GM19452 (cell line): ENCODE results near the gene MAP3K9.

Source experiments
- ATAC-seq: cut with Tn5 transposase; IDR thresholded peaks from one replicate; pipeline ENCODE4 v1.9.1; 2021; ENCODE audit not compliant: unreplicated experiment

MAP3K9 gene

DNA sequence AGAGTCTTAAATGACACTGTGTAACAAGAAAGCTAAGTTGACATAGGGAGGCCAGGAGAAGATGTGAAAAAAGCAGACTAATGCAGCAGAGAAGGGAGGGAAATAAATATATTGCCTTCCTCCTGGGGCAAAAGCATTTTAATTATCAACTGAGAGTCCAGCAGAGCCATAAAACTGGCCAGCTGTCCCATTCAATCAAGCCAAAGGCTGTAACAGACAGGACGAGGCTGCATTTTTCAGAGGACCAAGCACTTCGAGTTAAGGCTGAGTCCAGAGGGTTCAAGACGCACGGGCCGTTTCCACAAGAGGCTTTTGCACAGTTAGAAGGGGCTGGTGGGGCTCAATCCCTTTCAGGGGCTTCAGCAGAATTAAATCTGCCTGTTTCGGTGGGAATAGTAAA lies 20.4 kb downstream of the MAP3K9 start:
- no peak for ATAC-seq

DNA sequence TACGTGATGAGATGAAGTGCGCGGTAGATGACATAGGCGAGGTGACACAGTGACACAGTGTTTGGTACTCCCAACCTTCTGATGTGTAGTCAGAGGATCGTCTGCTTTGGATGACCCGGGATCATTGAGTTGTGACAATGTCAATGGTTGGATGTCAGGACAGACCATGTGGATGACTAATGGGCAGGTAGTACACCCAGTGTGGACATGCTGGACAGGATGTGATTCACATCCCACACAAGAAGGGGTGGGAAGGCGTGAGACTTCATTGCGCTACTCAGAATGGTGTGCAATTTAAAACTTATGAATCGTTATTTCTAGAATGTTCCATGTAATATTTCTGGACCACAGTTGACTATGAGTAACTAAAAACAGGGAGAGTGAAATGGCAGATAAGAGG lies 23.8 kb downstream of the MAP3K9 start:
- no peak for ATAC-seq

DNA sequence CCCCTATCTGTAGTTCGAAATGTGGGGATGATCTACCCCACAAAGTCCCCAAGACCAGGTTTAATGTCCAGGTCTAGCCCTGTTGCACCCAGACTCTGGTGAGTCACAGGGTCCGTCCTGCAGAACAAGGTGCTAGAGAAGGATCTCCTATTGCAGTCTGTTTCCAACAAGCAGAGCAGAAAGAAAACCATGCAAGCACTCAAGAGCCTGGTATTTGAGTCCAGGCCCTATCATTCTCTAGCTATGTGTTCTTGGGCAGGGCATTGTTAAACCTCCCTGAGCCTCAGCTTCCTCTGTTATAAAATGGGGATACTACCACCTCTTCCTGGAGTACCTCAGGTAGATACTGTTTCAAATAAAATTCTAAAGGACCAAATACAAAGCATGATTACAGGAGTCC lies 24.4 kb downstream of the MAP3K9 start:
- ATAC-seq, result no peak

DNA sequence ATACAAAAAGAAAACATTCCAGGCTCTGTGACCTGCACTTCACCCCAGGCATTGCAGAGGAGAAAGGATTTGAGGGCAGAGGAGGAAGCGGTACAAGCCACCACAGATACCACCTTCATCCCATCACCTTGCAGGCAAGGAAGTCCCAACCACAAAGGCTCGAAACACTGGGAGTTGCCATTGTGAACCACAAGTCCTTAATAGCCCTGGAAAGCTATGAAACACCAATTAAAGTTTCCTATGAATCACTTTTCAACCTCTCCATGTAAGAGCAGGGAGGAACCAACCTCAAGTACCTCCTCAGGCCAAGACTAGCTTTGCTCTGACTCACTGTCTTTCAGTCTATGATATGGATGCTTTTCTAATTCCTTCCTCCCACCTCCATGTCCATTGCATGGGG lies 27.0 kb downstream of the MAP3K9 start:
- ATAC-seq, result no peak

GRCh38 chr14:70780396-70781075 lies 28.8 kb downstream of the MAP3K9 start:
- ATAC-seq, result peak; percentile 67

DNA sequence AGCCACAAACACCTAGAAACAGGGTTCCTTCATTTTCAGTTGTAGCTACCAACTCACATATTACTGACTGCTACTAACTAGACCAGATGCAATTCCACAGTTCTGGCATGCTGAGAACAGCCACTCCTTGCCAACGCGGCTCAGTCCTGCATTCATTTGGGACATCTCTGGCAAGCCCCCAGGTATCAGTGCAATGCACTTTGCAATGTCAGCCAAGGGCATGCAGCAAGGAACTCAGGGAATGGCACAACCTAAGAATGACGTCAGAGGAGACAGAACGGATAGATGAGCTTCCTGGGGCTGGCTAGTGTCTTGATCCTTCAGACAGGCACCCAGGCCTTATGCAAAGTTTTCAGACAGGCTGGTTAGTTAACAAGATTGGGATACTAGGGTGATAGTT lies 29.6 kb downstream of the MAP3K9 start:
- no peak for ATAC-seq

GRCh38 chr14:70776197-70776596 lies 33.1 kb downstream of the MAP3K9 start:
- ATAC-seq, result no peak

- ATAC-seq, result no peak
These were observed 36.0 kb downstream of the MAP3K9 start for GRCh38 chr14:70773182-70773862.

GRCh38 chr14:70771781-70772212 lies 37.5 kb downstream of the MAP3K9 start:
- no peak for ATAC-seq

GRCh38 chr14:70770490-70770889 lies 38.8 kb downstream of the MAP3K9 start:
- ATAC-seq, result no peak

DNA sequence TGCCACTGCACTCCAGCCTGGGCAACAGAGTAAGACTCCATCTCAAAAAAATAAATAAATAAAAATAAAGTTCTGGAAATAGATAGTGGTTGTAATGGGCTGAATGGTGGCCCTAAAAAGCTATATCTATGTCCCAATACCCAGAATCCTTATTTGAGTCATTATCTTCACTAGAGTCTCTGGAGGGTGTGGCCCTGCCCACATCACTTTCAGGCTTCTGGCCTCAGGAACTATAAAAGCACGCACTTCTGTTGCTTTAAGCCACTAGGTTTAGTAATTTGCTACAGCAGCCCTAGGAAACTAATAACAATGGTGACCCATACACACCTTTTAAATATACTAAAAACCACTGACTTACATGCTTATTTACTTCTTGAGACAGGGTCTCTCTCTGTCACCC lies 49.9 kb downstream of the MAP3K9 start:
- no peak for ATAC-seq

- ATAC-seq, result no peak
These were observed 53.7 kb downstream of the MAP3K9 start for GRCh38 chr14:70755655-70756054.

- no peak for ATAC-seq
These were observed 54.3 kb downstream of the MAP3K9 start for GRCh38 chr14:70754991-70755390.

- no peak for ATAC-seq
These were observed 55.8 kb downstream of the MAP3K9 start for GRCh38 chr14:70753518-70753953.

GRCh38 chr14:70748422-70748821 lies 60.9 kb downstream of the MAP3K9 start:
- no peak for ATAC-seq

GRCh38 chr14:70744641-70745040 lies 64.7 kb downstream of the MAP3K9 start:
- ATAC-seq, result no peak

- ATAC-seq, result no peak
These were observed 67.0 kb downstream of the MAP3K9 start for GRCh38 chr14:70742316-70742715.

- ATAC-seq, result no peak
These were observed 67.8 kb downstream of the MAP3K9 start for GRCh38 chr14:70741482-70741881.

GRCh38 chr14:70735043-70735442 lies 74.3 kb downstream of the MAP3K9 start:
- ATAC-seq, result no peak

- no peak for ATAC-seq
These were observed 77.7 kb downstream of the MAP3K9 start for GRCh38 chr14:70731447-70732239.

GRCh38 chr14:70730393-70730792 lies 78.9 kb downstream of the MAP3K9 start:
- ATAC-seq, result no peak
